Measurements from ENCODE around the gene KNTC1.

DNA sequence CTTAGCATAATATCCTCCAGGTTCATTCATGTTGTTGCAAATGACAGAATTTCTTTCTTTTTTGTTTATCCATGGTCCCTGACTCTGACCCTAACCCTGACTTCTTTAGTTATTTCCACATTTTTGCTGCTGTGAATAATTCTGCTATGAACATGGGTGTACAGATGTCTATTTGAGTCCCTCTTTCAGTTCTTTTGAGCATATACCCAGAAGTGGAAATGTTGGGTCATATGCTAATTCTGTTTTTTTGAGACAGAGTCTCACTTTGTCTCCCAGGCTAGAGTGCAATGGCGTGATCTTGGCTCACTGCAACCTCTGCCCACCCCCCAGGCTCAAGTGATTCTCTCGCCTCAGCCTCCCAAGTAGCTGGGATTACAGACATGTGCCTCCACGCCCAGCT lies 33.1 kb downstream of the KNTC1 start:
- TF ChIP-seq POLR2A (IDR thresholded peaks at IDR 0.05; ENCODE audit: low read length) (no peak), GATA1 (IDR thresholded peaks at IDR 0.05; ENCODE audit: low read depth, low read length) (no peak)
